Measurements from ENCODE around the gene CDK6.

CDK6 gene

DNA sequence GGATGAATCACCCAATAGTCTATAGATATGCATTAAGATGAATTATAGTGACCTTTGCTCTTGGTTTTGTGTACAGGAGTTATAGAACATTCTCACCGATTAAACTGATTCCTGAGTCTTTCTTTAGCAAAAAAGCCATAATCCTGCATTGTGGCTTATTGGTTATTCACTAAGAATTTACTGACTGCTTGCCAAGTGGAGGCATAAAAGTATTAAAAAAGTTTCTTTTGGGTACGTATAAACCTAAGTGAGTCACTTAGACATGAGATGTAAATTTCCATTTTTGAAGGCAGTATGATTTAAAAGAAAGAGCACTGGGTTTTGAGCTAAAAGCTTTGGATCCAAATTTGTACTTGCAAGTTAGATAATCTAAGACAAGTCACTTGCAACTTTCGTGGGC lies 100.7 kb downstream of the CDK6 start:
- Histone ChIP-seq H3K79me2 (ENCODE audit: insufficient read depth, low read length) (peaks cover 100% of the 10 kb centered on the region), H3K9me3 (ENCODE audit: insufficient read depth, low read length, severe bottlenecking) (no peaks in the 10 kb centered on the region), H4K20me1 (ENCODE audit: insufficient read depth, low read length) (peaks cover 62% of the 10 kb centered on the region; the same call in 1 of the 2 replicates), H3K36me3 (ENCODE audit: insufficient read depth, low read length) (peaks cover 95% of the 10 kb centered on the region), H3K4me2 (ENCODE audit: insufficient read depth, low read length) (no peak overlapping the region), H2AFZ (ENCODE audit: low read depth, low read length) (no peak overlapping the region), H3K4me3 (ENCODE audit: low read depth in 1 of 2, low read length in 2 of 2) (no peak overlapping the region), H3K4me1 (ENCODE audit: insufficient read depth, low read length) (peaks cover 35% of the 10 kb centered on the region), H3K27me3 (ENCODE audit: insufficient read depth, low read length, poor library complexity) (no peaks in the 10 kb centered on the region), H3K27ac (ENCODE audit: low read length) (no peak overlapping the region), H3K9ac (ENCODE audit: low read depth, low read length) (no peak overlapping the region)
- no peak for DNase-seq
- TF ChIP-seq EZH2 (IDR thresholded peaks at IDR 0.05; ENCODE audit: borderline replicate concordance, low read depth, low read length, severe bottlenecking): no peak
- no peak for TF ChIP-seq CTCF (IDR thresholded peaks at IDR 0.05; ENCODE audit: borderline replicate concordance, extremely low read depth, low read length, poor library complexity, severe bottlenecking)
- ATAC-seq (ENCODE audit: insufficient read depth, low read depth): no peak

DNA sequence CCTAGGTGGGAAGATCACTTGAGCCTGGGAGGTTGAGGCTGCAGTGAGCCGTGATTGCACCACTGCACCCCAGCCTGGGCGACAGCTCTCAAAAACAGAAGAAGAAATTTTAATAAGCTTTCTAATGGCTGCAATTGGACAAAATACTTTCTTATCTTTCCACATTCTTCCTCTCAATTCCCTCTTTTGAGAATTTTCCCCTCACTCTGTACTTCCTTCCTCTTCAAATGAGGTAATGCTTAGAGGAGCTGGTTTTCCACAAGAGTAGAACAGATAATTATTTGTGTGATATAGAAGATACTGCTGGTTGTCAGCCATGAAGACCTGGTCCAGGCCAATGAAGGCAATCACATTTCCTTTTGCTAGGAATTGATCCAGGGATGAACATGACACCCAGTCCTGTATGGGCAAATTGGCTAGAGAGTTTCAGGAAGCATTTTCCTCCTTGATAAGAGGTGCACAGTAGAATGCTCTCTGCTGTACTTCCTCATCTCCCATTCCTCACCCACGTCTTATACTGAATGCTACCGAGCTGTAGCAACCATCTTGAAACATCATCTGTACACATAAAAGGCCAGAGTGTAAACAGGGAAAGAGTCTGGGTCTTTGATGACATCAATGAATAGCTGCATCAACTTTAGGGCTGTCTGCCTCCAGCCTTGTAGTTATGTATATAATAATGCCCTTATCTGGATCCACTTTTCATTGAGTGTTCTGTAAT lies 103.9 kb downstream of the CDK6 start:
- ATAC-seq (ENCODE audit: insufficient read depth, low read depth): 0 out of 3 replicates have a peak, but pooled peaks have one; percentile 27
- Histone ChIP-seq H3K4me1 (ENCODE audit: insufficient read depth, low read length) (peaks cover 13% of the 10 kb centered on the region), H3K9me3 (ENCODE audit: insufficient read depth, low read length, severe bottlenecking) (no peaks in the 10 kb centered on the region), H3K27ac (ENCODE audit: low read length) (peak overlapping the region; percentile 24), H2AFZ (ENCODE audit: low read depth, low read length) (no peak overlapping the region), H3K9ac (ENCODE audit: low read depth, low read length) (no peak overlapping the region), H3K4me2 (ENCODE audit: insufficient read depth, low read length) (no peak overlapping the region), H3K4me3 (ENCODE audit: low read depth in 1 of 2, low read length in 2 of 2) (no peak overlapping the region), H4K20me1 (ENCODE audit: insufficient read depth, low read length) (peaks cover 62% of the 10 kb centered on the region; the same call in 1 of the 2 replicates), H3K79me2 (ENCODE audit: insufficient read depth, low read length) (peaks cover 100% of the 10 kb centered on the region), H3K27me3 (ENCODE audit: insufficient read depth, low read length, poor library complexity) (no peaks in the 10 kb centered on the region), H3K36me3 (ENCODE audit: insufficient read depth, low read length) (peaks cover 94% of the 10 kb centered on the region)
- TF ChIP-seq EZH2 (IDR thresholded peaks at IDR 0.05; ENCODE audit: borderline replicate concordance, low read depth, low read length, severe bottlenecking) (no peak), CTCF (IDR thresholded peaks at IDR 0.05; ENCODE audit: borderline replicate concordance, extremely low read depth, low read length, poor library complexity, severe bottlenecking) (no peak)
- DNase-seq: no peak

- no peaks in the 10 kb centered on the region for H3K9me3 ChIP-seq (ENCODE audit: insufficient read depth, low read length, severe bottlenecking)
- H3K27ac ChIP-seq (ENCODE audit: low read length): peak overlapping the region; percentile 49
- no peaks in the 10 kb centered on the region for H3K27me3 ChIP-seq (ENCODE audit: insufficient read depth, low read length, poor library complexity)
- H2AFZ ChIP-seq (ENCODE audit: low read depth, low read length): no peak overlapping the region
- no peak overlapping the region for H3K4me2 ChIP-seq (ENCODE audit: insufficient read depth, low read length)
- peaks cover 94% of the 10 kb centered on the region for H3K36me3 ChIP-seq (ENCODE audit: insufficient read depth, low read length)
- peaks cover 100% of the 10 kb centered on the region for H3K79me2 ChIP-seq (ENCODE audit: insufficient read depth, low read length)
- no peak overlapping the region for H3K4me3 ChIP-seq (ENCODE audit: low read depth in 1 of 2, low read length in 2 of 2)
- TF ChIP-seq CTCF (IDR thresholded peaks at IDR 0.05; ENCODE audit: borderline replicate concordance, extremely low read depth, low read length, poor library complexity, severe bottlenecking) (no peak), EZH2 (IDR thresholded peaks at IDR 0.05; ENCODE audit: borderline replicate concordance, low read depth, low read length, severe bottlenecking) (no peak)
- peaks cover 63% of the 10 kb centered on the region; the same call in 1 of the 2 replicates for H4K20me1 ChIP-seq (ENCODE audit: insufficient read depth, low read length)
- H3K9ac ChIP-seq (ENCODE audit: low read depth, low read length): no peak overlapping the region
- ATAC-seq (ENCODE audit: insufficient read depth, low read depth) (no peak), DNase-seq (no peak)
- H3K4me1 ChIP-seq (ENCODE audit: insufficient read depth, low read length): peaks cover 13% of the 10 kb centered on the region
These were observed 104.9 kb downstream of the CDK6 start for GRCh38 chr7:92731335-92732063.
